GM19238 (cell line): ENCODE measurements around the gene HECTD2.
"Not testable (repeated sequence)": the region's sequence is repeated elsewhere in the genome, so short reads cannot be mapped to it uniquely, and the experiment has no call there.

Experiments used
- DNase-seq: peaks from one replicate; pipeline ENCODE4 v3.0.0; 2011; ENCODE audit warnings: low spot score; ENCODE audit not compliant: insufficient read length

Gene HECTD2, protein sequence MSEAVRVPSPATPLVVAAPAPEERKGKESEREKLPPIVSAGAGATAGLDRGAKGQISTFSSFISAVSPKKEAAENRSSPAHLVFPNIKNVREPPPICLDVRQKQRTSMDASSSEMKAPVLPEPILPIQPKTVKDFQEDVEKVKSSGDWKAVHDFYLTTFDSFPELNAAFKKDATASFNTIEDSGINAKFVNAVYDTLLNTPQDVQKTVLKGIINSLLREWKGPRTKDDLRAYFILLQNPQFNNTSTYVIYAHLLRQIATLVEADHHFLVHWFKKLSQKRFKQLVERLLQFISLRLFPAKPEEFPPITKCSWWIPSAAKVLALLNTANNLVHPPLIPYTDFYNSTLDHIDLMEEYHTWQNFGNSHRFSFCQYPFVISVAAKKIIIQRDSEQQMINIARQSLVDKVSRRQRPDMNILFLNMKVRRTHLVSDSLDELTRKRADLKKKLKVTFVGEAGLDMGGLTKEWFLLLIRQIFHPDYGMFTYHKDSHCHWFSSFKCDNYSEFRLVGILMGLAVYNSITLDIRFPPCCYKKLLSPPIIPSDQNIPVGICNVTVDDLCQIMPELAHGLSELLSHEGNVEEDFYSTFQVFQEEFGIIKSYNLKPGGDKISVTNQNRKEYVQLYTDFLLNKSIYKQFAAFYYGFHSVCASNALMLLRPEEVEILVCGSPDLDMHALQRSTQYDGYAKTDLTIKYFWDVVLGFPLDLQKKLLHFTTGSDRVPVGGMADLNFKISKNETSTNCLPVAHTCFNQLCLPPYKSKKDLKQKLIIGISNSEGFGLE

DNA sequence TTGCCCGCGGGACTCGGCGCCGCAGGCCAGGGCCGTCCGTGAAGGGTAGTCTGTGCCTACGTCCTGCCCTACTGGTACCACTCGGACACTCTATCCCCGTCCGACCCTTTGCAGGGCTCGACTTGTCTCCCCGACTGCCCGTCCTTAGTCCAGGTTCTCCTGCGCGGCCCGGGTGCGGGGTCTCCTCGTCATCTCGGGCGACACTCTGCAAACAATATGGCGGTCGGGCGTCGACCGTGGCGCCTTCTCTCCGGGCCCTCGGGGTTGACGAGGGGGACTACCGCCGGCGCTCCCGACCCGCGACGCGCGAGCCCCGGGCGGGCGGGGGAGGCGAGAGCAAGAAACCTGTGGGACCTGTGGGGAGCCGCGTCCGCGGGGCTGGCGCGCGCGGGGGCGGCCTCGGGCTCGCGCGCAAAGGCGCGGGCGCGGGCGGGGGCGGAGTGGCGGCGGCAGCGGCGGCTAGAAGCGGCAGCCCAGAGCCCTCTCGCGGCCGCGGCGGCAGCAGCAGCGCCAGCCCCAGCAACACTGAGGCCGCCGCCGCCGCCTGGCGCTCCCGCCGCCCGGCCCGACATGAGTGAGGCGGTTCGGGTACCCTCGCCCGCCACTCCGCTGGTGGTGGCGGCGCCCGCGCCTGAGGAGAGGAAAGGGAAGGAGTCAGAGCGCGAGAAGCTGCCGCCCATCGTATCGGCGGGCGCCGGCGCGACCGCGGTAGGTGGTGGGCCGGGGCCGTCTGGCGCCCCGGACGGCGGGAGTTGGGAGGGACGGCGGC, at the start of gene HECTD2:
Gene HECTD2, plus strand, starts transcription at position 476 of the 769 bp plus-strand sequence. Its CDS starts 95 bp downstream, at position 571.
- peak; percentile 72 for DNase-seq

DNA sequence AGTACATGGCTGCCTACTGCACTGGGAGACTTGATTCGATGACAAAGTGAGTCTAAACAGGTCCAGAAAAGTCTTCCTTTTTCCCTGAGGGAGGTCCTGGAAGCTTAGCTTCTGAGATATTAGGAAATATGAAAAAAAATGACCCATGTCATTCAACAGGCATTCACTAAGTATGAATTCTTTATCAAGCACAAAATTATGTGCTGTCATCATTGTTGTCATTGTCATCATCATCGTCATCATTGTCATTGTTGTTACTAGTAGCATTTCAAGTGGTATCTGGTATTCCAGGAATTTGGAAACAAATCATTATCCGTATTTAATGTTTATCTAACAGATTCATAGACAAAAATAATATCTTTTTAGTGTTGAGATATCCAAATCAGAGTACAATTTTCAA, 49.7 kb upstream of the HECTD2 start:
- no peak for DNase-seq

DNA sequence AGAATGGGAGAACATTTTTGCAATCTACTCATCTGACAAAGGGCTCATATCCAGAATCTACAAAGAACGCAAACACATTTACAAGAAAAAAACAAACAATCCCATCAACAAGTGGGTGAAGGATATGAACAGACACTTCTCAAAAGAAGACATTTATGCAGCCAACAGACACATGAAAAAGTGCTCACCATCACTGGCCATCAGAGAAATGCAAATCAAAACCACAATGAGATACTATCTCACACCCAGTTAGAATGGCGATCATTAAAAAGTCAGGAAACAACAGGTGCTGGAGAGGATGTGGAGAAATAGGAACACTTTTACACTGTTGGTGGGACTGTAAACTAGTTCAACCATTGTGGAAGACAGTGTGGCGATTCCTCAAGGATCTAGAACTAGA, 44.6 kb upstream of the HECTD2 start:
- not testable (repeated sequence) for DNase-seq

DNA sequence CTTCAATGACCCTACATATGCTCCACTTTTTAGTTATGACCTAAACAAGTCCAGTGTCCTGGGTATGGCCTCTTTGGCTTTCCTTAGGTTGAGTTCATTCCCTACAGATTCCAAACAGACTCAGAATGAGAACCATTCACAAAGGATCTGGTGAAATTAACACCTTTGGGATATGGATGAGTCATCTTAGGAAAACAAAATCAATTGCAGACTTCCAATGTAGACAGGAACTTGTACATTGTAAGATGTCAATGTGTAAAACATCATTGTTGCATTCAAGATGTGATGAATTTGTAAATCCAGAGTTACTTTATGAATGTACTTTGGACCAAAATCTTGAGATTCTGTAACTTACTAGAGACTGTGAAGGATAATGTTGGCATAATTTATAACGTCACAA, 43.4 kb upstream of the HECTD2 start:
- DNase-seq: no peak

DNA sequence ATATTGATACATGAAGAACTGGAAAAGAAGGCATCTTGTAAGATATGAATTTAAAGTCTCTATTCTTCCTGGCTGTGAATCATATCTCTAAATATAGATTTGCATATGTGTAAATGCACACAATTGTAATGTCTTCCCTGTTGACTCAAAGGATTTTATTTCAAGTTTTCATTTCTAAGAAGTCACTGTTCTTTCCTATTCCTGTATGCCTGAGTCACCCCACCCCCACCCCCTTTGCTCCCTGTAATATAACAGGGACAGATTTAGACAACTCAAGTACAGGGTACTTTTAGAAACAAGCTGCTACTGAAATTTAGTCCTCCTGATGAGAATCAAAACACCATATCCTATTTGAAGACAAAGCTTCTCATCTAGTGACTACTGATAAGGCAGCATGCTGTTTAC, 43.0 kb upstream of the HECTD2 start:
- DNase-seq: no peak

DNA sequence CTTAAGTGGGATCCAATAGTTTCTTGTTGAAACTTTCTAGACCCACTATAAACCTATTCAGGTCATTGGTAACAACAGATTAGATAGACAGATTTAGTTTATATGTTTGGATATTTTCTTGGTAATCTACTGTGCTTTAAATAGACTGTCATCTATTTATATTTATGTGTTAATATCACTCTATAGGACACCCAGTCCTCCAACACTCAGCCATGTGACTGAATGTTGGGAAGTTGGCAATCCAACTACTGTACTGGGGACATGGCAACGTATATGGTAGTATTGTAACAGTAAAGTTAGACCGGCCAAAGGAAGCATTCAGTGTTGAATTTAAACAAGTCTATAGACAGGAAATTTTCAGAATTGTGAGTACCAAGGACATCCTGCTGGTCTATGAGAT, 42.6 kb upstream of the HECTD2 start:
- no peak for DNase-seq

DNA sequence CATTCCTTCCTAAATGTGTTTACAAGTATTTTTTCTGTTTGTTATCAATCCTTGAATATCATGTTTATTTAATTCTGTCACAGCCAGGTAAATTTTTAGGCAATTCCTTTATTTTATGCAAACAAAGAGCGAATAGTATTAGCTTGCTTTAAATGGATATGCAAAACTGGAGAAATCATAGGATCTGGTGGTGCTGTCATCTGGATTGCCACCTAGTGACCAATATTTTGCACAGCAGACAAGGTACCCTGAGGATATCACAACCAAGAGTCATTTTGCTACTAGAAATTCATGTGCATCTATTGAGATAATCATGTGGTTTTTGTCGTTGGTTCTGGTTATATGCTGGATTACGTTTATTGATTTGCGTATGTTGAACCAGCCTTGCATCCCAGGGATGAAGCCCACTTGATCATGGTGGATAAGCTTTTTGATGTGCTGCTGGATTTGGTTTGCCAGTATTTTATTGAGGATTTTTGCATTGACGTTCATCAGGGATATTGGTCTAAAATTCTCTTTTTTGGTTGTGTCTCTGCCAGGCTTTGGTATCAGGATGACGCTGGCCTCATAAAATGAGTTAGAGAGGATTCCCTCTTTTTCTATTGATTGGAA, 40.1 kb upstream of the HECTD2 start:
- DNase-seq: not testable (repeated sequence)

DNA sequence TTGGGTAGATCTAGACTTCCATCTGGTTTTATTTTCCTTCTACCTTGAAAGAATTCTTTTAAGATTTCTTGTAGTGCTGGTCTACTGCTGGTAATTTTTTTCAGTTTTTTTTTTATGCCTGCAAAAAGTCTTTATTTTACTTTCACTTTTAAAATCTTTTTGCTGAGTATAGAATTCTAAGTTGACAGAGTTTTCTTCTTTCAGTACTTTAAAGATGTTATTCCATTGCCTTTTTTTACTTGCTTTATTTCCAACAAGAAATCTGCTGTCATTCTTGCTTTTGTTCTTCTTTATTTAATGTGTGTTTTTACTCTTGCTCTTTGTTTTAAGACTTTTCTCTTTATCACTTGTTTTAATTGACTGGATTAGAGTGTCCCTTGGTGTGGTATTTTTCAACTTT, 36.1 kb upstream of the HECTD2 start:
- no peak for DNase-seq

DNA sequence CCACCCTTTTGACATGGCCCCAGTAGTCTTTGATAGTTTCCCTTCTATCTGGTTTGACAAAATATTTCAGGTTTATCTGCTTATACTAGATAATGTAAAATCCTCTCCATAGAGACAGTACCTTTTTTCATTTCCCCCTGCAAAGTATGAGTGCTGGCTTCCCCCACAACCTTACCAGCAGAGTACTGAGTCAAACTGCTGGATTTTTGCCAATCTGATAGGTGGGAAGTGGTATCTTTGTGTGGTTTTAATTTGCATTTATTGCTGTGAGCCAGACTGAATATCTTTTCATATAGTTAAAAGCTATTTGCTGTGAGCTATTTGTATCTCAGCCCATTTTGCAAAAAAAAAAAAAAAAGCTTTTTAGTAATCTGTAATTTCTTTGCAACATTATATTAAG, 32.1 kb upstream of the HECTD2 start:
- no peak for DNase-seq

DNA sequence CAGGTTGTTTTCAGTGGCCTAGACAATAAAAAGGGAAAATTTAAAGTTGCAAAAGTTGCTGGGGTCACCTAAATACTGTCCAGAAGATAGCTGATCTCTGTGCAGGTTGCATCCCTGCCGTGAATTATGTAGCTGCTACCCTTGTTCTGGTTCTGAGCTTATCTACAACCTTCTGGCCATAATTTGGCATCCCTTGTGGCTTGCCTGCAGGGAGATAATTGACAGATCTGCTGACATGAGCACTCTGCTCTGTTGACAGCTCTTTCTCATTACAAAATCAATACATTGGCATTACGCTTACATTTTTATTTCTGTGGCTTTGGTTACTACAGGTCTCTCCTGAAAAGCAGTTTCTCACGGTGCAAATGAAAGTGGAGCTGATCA, 29.3 kb upstream of the HECTD2 start:
- DNase-seq: no peak

DNA sequence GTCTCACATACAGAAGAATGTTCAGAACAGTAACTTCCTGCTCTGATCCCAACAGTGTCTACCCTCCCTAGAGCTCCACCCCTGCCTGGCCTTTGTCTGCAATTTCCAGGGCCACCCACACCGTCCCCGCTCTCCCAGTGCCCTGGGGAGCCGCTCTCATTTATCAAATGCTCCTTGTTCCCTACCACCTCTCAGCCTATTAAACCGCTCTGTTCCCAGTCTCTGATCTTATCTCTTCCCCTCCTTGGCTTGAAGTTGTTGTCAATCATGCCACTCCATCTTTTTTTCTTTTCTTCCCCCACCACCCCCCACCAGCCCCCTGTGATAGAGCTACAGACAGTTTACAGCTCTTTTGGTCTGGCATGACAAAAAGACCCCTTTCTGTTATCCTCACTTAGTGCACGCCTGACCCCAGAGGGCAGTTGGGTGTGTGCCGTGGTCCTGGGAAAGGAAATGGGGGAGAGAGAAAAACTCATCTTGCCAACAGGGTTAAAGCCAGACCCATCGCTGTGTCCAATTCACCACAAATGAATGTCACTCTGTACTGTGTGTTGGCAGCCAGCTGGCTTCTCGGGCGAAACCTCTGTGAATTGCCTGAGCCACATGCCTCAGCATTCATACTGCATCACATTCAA, 28.8 kb upstream of the HECTD2 start:
- DNase-seq: no peak

DNA sequence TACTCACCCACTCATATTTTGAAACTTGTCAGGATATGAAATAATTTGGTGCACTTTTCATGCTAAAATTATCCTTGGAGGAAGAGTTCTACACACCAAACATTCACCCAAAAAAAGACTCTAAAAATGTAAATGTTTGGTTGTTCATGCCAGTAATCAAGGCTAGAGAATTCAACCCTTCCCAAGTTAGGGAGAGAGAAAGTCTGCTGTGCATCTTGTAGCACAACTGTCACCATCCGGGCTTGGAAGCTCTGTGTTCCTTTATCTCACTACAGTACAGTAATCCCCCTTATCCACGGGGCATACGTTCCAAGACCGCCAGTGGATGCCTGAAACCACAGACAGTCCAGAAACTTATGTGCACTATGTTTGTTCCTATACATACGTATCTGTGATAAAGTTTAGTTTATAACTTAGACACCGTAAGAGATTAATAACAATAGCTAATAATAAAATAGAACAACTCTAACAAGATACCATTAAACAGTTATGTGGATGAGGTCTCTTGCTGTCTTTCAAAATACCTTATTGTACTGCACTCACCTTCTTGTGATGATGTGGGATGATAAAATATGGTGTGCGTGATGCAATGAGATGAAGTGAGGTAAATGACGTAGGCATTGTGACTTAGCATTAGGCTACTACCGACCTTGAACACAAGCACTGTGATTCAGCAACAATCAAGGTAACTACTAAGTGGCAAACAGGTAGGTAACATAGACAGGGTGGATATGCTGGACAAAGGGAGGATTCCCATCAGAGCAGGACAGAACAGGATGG, 24.6 kb upstream of the HECTD2 start:
- DNase-seq: no peak

DNA sequence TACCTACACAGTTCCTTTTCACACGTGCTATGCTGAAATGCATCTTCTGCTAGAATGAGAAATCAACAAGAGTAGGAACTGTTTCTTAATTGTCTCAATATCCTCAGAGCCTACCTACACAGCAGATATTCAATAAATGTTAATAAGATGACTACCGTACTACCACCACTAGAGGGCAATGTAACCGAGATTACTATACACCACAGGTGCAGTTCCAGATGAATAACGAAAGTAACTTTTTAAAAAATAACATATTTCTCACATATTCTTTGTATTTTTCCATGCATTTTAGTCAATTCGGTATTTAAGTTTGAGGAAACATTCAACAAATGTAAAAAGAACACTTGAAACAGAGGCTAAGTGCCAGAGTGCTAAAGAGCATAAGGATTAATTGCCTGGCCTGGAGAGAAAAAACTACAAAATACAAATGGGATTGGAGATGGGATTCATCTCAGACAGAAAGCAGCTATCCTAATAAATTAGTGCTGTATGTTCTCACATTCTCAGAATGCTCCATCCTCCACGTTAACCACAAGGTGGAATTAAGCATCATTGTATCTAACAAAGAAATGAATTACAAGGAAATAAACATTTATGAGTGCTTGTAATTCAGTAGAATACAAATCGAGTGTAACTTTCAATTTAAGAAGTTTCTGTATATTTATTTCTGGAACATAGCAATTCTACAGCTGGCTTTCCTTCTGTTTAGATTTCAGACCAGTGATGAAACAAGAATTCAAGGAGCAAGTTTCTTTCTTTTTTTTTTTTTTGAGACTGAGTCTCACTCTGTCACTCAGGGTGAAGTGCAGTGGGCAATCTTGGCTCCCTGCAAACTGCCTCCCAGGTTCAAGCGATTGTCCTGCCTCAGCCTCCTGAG, 20.3 kb upstream of the HECTD2 start:
- no peak for DNase-seq

DNA sequence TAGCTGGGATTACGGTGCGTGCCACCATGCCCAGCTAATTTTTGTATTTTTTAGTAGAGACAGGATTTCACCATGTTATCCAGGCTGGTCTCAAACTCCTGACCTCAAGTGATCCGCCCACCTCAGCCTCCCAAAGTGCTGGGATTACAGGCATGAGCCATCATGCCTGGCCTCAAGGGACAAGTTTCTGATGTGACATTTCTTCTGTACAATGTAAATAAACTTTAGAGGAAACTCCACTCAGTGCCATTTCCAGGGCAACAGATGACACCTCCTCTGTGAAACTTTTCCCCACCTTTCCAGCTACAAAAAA, 19.7 kb upstream of the HECTD2 start:
- DNase-seq: not testable (repeated sequence)

DNA sequence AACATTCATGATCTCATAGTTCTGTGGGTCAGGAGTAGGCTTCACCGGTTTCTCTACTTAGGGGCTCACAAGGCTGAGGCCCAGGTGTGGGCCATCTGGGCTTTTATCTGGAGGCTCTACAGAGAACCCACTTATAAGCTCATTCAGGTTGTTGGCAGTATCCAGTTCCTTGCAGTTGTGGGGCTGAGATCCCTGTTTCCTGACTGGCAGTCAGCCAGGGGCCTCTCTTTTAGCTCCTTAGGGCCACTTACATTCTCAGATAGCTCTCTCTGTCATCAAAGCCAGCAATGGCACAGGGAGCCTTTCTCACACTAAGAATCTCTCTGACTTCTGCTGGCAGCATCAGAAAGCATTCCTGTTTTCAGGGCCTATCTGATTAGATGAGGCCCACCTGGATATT, 18.2 kb upstream of the HECTD2 start:
- DNase-seq: no peak

DNA sequence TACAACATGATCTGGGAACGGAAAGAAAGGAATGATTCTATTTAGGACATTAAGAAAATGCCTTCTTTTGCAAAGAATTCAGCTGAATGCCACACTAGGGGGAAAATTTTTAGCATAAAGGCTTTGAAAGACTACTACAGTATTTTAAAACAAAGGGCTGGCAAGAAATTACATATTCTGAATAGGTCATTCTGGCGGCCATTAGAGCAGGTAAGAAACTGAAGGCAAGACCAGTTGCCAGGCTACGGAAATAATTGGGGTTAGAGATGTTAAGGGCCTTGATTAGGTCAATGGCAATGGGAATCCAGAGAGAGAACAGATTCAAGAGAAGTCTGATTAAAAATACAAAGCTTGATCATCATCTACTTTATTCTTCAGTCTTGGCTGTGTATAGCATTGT, 3.8 kb upstream of the HECTD2 start:
- DNase-seq: no peak

DNA sequence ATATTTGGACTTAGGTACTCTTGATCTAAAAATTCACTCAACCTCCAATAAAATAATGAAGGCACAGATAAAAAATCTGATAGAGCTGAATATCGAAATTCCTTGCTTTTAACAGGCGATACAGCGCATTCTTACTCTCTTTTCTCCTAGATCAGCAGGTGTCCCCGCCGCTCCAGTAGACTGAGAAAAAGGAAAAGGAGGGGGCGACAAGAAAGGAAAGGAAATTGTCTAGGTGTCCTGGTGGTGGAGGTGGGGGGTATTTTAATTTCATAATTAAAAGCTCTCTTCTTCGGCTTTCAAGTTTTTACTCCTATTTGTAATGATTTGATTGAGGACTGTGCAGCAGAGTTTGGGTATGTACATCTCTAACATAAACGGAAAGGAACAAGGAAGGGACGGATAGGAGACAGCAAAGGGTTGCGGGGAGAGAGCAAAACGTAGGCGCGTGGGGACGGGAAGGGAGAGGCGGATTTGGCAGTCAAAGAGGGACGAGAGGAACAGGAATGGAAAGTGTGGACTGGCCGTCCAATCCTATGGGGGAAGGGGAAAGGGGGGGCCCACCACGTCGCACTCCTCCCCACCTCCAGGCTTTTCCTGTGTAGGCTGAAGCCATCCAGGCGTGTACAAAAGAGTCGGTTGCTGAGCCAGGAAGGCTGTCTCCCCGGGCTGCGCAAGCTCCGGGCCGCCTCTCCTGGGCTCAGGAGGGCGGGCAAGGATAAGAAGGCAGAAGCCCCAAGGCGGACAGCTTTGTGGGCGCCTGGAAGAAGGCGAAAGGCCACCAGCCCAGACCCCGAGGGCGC, 875 bp upstream of the HECTD2 start:
- DNase-seq: peak; percentile 19

DNA sequence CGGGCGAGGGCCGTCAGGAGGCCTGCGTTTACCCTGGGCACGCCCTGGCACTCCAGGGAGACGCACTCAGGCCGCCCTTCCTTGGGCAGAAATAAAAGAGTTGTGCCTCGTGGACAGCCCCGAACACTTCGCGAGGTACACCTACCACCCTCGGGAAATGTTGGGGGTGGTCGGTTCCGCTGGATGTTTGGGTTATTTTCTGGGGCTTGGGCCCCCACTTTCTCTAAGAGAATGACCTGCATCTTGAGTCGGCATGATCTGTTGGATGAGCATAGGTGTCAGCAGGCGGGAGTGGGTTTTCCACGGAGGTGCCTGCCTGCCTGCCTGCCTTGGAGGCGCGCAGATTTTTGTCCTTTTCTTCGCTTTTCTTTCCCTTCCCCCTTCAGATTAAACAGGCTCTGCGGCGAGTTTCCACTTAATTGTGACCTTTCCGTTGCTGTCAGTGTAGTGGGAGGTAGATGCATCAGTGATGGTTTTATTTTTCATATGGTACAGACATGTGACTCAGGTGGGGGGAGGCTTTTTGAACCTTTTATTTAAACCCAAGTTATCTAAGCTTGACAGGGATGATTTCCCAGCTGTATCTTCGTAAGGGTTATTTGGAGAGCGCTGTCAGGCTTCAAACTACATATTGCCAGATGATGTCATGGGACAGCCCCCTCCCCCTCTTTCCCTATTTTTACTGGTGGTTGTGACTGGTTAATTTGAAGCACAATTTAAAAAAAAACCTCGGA, 661 bp downstream of the HECTD2 start:
- no peak for DNase-seq
